Measurements from ENCODE around the gene SCARB1. TPM values are rescaled to one million over a fixed set of nuclear protein-coding genes. Genes with fewer than 3 reads are reported as not detected.
"Not testable (repeated sequence)": the region's sequence is repeated elsewhere in the genome, so short reads cannot be mapped to it uniquely, and the experiment has no call there.

The SCARB1 gene, protein sequence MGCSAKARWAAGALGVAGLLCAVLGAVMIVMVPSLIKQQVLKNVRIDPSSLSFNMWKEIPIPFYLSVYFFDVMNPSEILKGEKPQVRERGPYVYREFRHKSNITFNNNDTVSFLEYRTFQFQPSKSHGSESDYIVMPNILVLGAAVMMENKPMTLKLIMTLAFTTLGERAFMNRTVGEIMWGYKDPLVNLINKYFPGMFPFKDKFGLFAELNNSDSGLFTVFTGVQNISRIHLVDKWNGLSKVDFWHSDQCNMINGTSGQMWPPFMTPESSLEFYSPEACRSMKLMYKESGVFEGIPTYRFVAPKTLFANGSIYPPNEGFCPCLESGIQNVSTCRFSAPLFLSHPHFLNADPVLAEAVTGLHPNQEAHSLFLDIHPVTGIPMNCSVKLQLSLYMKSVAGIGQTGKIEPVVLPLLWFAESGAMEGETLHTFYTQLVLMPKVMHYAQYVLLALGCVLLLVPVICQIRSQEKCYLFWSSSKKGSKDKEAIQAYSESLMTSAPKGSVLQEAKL
- 7.3 TPM for total RNA-seq
- polyA plus RNA-seq (ENCODE audit: insufficient read depth in 1 of 8, insufficient read length in 8 of 8, low replicate concordance in 1 of 8) = 10 to 100 TPM; 20.5 to 35.5 (median 26.0) TPM
- long read RNA-seq, donor 1, partial matches to known transcripts = 0 of 4 reads
- long read RNA-seq, donor 1, other reads (novel, unspliced or antisense) = 0 of 4 reads
- long read RNA-seq, donor 2 = 0 reads
- long read RNA-seq, donor 3, transcript SCARB1-202 (12 exons, 3,329 nt) = major isoform, 6 of 10 reads
- long read RNA-seq, donor 3, partial matches to known transcripts = 0 of 10 reads
- long read RNA-seq, donor 3, other reads (novel, unspliced or antisense) = 0 of 10 reads
- long read RNA-seq, donor 4, partial matches to known transcripts = 0 of 2 reads
- long read RNA-seq, donor 4, other reads (novel, unspliced or antisense) = 0 of 2 reads
- long read RNA-seq, donor 5, transcript SCARB1-201 (13 exons, 2,611 nt) = minor isoform, 11 of 36 reads
- long read RNA-seq, donor 5, transcript SCARB1-202 (12 exons, 3,329 nt) = major isoform, 13 of 36 reads
- long read RNA-seq, donor 5, partial matches to known transcripts = 5 of 36 reads
- long read RNA-seq, donor 5, other reads (novel, unspliced or antisense) = 0 of 36 reads
- long read RNA-seq, donor 6, transcript SCARB1-209 (2 exons, 851 nt) = major isoform, 5 of 19 reads
- long read RNA-seq, donor 6, partial matches to known transcripts = 6 of 19 reads
- long read RNA-seq, donor 6, other reads (novel, unspliced or antisense) = 0 of 19 reads
- long read RNA-seq, donor 7, partial matches to known transcripts = 0 of 8 reads
- long read RNA-seq, donor 7, other reads (novel, unspliced or antisense) = 0 of 8 reads
- long read RNA-seq, donor 8, partial matches to known transcripts = 0 of 5 reads
- long read RNA-seq, donor 8, other reads (novel, unspliced or antisense) = 0 of 5 reads
- long read RNA-seq, donor 9, partial matches to known transcripts = 0 of 7 reads
- long read RNA-seq, donor 9, other reads (novel, unspliced or antisense) = 0 of 7 reads
- long read RNA-seq, donor 10, transcript SCARB1-201 (13 exons, 2,611 nt) = major isoform, 6 of 15 reads
- long read RNA-seq, donor 10, partial matches to known transcripts = 5 of 15 reads
- long read RNA-seq, donor 10, other reads (novel, unspliced or antisense) = 0 of 15 reads
- long read RNA-seq, donor 11, transcript SCARB1-201 (13 exons, 2,611 nt) = major isoform, 5 of 10 reads
- long read RNA-seq, donor 11, partial matches to known transcripts = 0 of 10 reads
- long read RNA-seq, donor 11, other reads (novel, unspliced or antisense) = 0 of 10 reads

DNA sequence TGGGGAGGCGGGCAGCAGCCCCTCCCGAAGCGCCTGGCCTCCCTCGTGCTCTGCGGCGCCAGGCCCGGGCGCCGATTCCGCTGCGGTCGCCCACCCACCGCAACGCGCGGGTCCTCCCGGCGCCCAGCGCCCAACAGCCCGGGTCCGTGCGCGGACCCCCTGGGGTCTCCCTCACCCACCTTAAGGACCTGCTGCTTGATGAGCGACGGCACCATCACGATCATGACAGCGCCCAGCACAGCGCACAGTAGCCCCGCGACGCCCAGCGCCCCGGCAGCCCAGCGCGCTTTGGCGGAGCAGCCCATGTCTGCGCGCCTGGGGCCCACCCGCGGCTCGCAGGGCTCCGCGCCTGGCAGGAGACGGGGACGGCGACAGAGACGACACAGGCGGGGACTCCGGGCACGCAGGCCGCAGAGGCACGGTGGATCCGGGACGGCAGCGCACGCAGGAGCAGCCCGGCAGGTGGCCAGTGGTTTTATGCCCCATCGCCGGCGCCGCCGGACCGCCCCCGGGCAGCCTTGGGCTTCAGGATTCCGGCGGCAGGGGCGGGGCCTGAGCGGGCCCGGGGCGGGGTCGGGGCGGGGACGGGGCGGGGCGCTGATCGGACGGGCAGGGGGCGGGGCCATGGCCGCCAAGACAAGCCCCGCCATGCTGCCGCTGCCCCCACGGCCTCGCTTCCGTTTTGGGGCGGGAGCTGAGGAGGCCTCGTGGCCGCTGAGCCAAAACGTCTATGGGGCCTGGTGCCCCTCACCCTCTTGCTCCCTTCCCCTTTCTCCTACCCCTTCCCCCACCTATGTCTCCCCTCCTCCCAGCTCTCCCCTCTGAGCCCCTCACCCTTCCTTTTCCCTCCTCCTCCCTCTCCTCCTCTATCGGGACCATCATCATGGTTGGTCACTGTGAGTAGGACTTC, at the start of gene SCARB1:
TSS of gene SCARB1 (minus strand) at position 449 of the 910 bp plus-strand sequence. CDS start at position 305, 144 bp downstream.
- peak within 1 kb of the TSS; percentile 58 for H3K4me3 ChIP-seq (ENCODE audit: low read length)
- WGBS (ENCODE audit: insufficient coverage) = 0% methylated on average over 88 of the region's 89 CpGs
- peaks cover 30% of the 10 kb centered on the region for H3K4me1 ChIP-seq (ENCODE audit: control insufficient read depth, insufficient read depth, low read length)
- H3K9me3 ChIP-seq (replicated peaks; ENCODE audit: control insufficient read depth, low read depth, low read length) = no peaks in the 10 kb centered on the region
- peak within 1 kb of the TSS; percentile 67 for H3K27ac ChIP-seq (ENCODE audit: low read length)
- peaks cover 3% of the 10 kb centered on the region for H3K27me3 ChIP-seq (ENCODE audit: control insufficient read depth, insufficient read depth, low read length)
- peak; percentile 90 for DNase-seq
- H3K36me3 ChIP-seq (ENCODE audit: control insufficient read depth, insufficient read depth, low read length) = peaks cover 3% of the 10 kb centered on the region

DNA sequence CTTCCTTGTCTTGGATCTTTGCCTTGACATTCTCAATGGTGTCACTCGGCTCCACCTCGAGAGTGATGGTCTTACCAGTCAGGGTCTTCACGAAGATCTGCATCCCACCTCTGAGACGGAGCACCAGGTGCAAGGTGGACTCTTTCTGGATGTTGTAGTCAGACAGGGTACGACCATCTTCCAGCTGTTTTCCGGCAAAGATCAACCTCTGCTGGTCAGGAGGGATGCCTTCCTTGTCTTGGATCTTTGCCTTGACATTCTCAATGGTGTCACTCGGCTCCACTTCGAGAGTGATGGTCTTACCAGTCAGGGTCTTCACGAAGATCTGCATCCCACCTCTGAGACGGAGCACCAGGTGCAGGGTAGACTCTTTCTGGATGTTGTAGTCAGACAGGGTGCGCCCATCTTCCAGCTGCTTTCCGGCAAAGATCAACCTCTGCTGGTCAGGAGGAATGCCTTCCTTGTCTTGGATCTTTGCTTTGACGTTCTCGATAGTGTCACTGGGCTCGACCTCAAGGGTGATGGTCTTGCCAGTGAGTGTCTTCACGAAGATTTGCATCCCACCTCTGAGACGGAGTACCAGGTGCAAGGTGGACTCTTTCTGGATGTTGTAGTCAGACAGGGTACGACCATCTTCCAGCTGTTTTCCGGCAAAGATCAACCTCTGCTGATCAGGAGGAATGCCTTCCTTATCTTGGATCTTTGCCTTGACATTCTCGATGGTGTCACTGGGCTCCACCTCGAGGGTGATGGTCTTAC, 49.0 kb upstream of the SCARB1 start:
- peaks cover 28% of the 10 kb centered on the region for H3K4me1 ChIP-seq (ENCODE audit: control insufficient read depth, insufficient read depth, low read length)
- DNase-seq; H3K9me3 ChIP-seq (replicated peaks; ENCODE audit: control insufficient read depth, low read depth, low read length); H3K4me3 ChIP-seq (ENCODE audit: low read length); H3K27me3 ChIP-seq (ENCODE audit: control insufficient read depth, insufficient read depth, low read length); H3K27ac ChIP-seq (ENCODE audit: low read length): not testable (repeated sequence)
- H3K36me3 ChIP-seq (ENCODE audit: control insufficient read depth, insufficient read depth, low read length) = peaks cover 26% of the 10 kb centered on the region
- 92% methylated on average over 4 of the region's 21 CpGs for WGBS (ENCODE audit: insufficient coverage)

DNA sequence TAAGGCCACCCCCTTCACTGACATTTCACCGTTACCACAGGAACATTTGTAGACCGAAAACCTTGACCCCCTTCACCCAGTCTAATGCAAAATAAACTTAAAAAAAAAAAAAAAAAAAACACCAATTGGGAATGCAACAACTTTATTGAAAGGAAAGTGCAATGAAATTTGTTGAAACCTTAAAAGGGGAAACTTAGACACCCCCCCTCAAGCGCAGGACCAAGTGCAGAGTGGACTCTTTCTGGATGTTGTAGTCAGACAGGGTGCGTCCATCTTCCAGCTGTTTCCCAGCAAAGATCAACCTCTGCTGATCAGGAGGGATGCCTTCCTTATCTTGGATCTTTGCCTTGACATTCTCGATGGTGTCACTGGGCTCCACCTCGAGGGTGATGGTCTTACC, 47.9 kb upstream of the SCARB1 start:
- H3K27me3 ChIP-seq (ENCODE audit: control insufficient read depth, insufficient read depth, low read length); H3K9me3 ChIP-seq (replicated peaks; ENCODE audit: control insufficient read depth, low read depth, low read length); H3K27ac ChIP-seq (ENCODE audit: low read length); H3K4me3 ChIP-seq (ENCODE audit: low read length); DNase-seq: not testable (repeated sequence)
- H3K36me3 ChIP-seq (ENCODE audit: control insufficient read depth, insufficient read depth, low read length) = peaks cover 26% of the 10 kb centered on the region
- H3K4me1 ChIP-seq (ENCODE audit: control insufficient read depth, insufficient read depth, low read length) = peaks cover 22% of the 10 kb centered on the region
- no CpG with 5 or more reads among the region's 6 CpGs for WGBS (ENCODE audit: insufficient coverage)

DNA sequence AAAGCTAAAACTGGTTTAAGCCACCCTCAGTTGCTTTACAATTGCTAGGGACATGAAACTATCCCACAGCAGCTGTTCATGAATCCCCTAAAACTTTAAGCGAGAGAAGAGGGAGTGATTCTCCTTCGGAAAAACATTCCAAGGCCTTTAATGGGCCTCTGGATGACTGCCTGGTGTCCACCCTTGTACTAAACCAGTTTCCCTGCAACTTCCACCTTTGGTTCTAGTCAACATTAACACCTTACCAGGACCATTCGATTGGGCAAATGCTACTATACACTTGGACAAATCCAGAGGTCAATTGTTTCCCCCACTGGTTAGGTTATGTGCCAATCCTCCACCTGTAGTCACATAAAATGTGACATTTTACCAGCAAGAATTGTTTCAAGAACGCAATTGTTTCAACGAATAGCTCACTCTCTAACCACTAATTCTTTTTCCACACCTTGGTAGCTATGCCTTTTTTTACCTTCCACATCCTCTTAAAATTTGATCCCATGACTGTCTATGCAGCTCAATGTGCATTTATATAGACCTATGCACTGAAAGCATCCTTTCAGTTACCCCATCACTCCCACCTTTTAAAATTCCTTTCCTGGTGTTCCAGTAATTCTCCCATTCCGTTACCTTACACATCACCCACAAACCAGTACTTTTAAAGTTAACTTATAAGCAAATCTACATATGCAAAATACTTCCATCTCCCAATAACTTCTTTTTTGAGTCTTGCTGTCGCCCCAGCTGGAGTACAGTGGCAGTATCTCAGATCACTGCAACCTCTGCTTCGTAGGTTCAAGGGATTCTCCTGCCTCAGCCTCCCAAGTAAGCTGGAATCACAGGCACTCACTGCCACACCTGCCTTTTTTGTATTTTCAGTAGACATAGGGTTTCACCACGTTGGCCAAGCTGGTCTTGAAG, 47.2 kb upstream of the SCARB1 start:
- Histone ChIP-seq H3K27ac (ENCODE audit: low read length) (no peak overlapping the region), H3K9me3 (replicated peaks; ENCODE audit: control insufficient read depth, low read depth, low read length) (no peaks in the 10 kb centered on the region), H3K27me3 (ENCODE audit: control insufficient read depth, insufficient read depth, low read length) (no peaks in the 10 kb centered on the region), H3K36me3 (ENCODE audit: control insufficient read depth, insufficient read depth, low read length) (peaks cover 26% of the 10 kb centered on the region), H3K4me1 (ENCODE audit: control insufficient read depth, insufficient read depth, low read length) (peaks cover 18% of the 10 kb centered on the region), H3K4me3 (ENCODE audit: low read length) (no peak overlapping the region)
- no peak for DNase-seq
- WGBS (ENCODE audit: insufficient coverage) = 87% methylated on average over 7 of the region's 9 CpGs

DNA sequence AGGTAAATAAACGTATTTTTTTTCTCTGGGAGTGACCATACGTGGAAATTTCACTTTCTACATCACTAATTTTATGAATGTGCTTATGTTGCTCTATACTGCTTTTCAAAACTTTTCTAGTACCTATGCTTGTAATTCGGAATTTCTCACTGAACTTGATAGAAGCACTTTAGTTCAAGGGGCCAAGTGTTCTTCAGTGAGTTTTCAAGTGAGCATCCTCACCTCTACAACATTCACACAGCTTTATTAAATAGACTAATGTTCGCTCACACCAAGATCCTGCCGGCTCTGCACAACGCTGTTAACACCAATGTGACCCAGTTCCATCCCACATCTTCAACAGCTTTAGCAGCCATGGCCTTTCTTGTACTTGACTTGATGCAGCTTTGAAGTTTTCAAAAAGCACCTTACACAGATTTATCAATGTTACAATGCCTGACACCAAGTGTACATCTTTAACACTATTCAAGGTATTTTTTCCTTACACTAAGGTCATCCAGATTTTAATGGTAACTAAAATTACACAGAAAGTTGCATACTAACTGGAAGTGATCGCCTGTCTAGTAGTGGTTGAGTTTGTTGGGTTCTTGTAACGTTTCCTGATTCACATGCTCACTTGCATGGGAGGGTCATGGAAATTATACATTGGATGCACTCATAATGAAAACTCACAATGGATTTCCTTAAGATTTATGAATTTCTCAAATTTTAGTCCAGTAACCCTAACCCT, 46.3 kb upstream of the SCARB1 start:
- no CpG with 5 or more reads among the region's 8 CpGs for WGBS (ENCODE audit: insufficient coverage)
- no peak overlapping the region for H3K27ac ChIP-seq (ENCODE audit: low read length)
- H3K4me1 ChIP-seq (ENCODE audit: control insufficient read depth, insufficient read depth, low read length) = peaks cover 13% of the 10 kb centered on the region
- H3K36me3 ChIP-seq (ENCODE audit: control insufficient read depth, insufficient read depth, low read length) = peaks cover 26% of the 10 kb centered on the region
- H3K4me3 ChIP-seq (ENCODE audit: low read length) = no peak overlapping the region
- no peaks in the 10 kb centered on the region for H3K27me3 ChIP-seq (ENCODE audit: control insufficient read depth, insufficient read depth, low read length)
- DNase-seq = no peak
- H3K9me3 ChIP-seq (replicated peaks; ENCODE audit: control insufficient read depth, low read depth, low read length) = no peaks in the 10 kb centered on the region

DNA sequence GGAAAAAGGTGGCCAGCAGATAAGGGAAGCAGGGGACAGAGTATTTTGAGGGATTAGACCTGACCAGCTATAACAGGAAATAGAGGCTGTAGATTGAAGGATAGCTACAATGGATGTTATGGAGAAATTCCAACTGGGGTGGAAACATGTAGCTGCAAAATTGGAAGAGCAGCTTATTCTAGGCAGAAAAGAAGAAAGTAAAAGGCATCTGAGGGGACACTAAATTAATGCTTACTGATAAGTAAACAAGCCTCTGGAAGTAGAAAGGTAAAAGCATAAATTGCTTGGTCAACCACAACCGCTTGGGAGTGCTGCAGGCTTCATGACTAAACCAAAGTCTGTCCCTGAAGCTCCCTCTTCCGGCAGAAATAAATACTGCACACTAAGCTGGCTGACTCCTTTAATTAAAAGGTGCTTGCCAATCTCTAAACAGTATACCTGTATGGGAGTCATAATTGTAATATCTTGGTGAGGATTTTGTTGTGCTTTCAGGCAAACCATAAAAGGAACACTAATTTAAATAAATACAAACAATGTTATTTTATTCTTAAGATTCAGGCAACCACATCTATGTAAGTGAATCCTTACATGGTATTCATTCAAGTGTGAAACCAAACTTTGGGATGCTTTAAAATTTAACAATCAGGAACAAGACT, 43.1 kb upstream of the SCARB1 start:
- no peaks in the 10 kb centered on the region for H3K27me3 ChIP-seq (ENCODE audit: control insufficient read depth, insufficient read depth, low read length)
- H3K4me3 ChIP-seq (ENCODE audit: low read length) = no peak overlapping the region
- DNase-seq = peak; percentile 96
- H3K4me1 ChIP-seq (ENCODE audit: control insufficient read depth, insufficient read depth, low read length) = peaks cover 14% of the 10 kb centered on the region
- no CpG with 5 or more reads among the region's 2 CpGs for WGBS (ENCODE audit: insufficient coverage)
- no peak overlapping the region for H3K27ac ChIP-seq (ENCODE audit: low read length)
- H3K9me3 ChIP-seq (replicated peaks; ENCODE audit: control insufficient read depth, low read depth, low read length) = no peaks in the 10 kb centered on the region
- peaks cover 13% of the 10 kb centered on the region for H3K36me3 ChIP-seq (ENCODE audit: control insufficient read depth, insufficient read depth, low read length)

Data from muscle of leg (tissue), 16 donors.